Adipocyte (in vitro differentiated cells): ENCODE results near the gene RUFY2.
"Not testable (repeated sequence)": the region's sequence is repeated elsewhere in the genome, so short reads cannot be mapped to it uniquely, and the experiment has no call there.

Experiments
- DNase-seq: peaks from one replicate; pipeline ENCODE4 v3.0.0-alpha.2; 2015; ENCODE audit warnings: low read depth
- H3K27me3 ChIP-seq: replicated peaks from 2 replicates; pipeline ENCODE4 v1.7.0; 2013; ENCODE audit warnings: mild to moderate bottlenecking, low read length, moderate library complexity; ENCODE audit not compliant: control insufficient read depth, insufficient read depth
- H3K36me3 ChIP-seq: 2 replicates; pipeline ENCODE4 v1.7.0; 2013; ENCODE audit warnings: low read length, mild to moderate bottlenecking, moderate library complexity; ENCODE audit not compliant: control insufficient read depth, insufficient read depth, severe bottlenecking
- H3K4me1 ChIP-seq: 2 replicates; pipeline ENCODE4 v1.7.0; 2013; ENCODE audit warnings: mild to moderate bottlenecking, low read length, moderate library complexity; ENCODE audit not compliant: control insufficient read depth, insufficient read depth
- H3K4me3 ChIP-seq: 2 replicates; pipeline ENCODE4 v1.7.0; 2013; ENCODE audit warnings: mild to moderate bottlenecking, low read length, moderate library complexity
- H3K9ac ChIP-seq: 2 replicates; pipeline ENCODE4 v1.7.0; 2013; ENCODE audit warnings: mild to moderate bottlenecking, low read length, moderate library complexity
- H3K9me3 ChIP-seq: 2 replicates; pipeline ENCODE4 v1.7.0; 2013; ENCODE audit warnings: mild to moderate bottlenecking, low read length, moderate library complexity; ENCODE audit not compliant: control insufficient read depth

RUFY2 gene

GRCh38 chr10:68333440-68334431, 73.3 kb downstream of the RUFY2 start:
- peaks cover 13% of the 10 kb centered on the region for H3K36me3 ChIP-seq
- H3K27me3 ChIP-seq: no peaks in the 10 kb centered on the region
- H3K9me3 ChIP-seq: no peaks in the 10 kb centered on the region
- DNase-seq: peak; percentile 45
- H3K4me1 ChIP-seq: peaks cover 63% of the 10 kb centered on the region
- peak overlapping the region; percentile 97 for H3K4me3 ChIP-seq
- H3K9ac ChIP-seq: peak overlapping the region; percentile 100

GRCh38 chr10:68333058-68333395, 74.0 kb downstream of the RUFY2 start:
- H3K4me3 ChIP-seq: peak overlapping the region; percentile 97
- H3K9me3 ChIP-seq: no peaks in the 10 kb centered on the region
- peak; percentile 76 for DNase-seq
- peak overlapping the region; percentile 100 for H3K9ac ChIP-seq
- peaks cover 6% of the 10 kb centered on the region for H3K36me3 ChIP-seq
- peaks cover 68% of the 10 kb centered on the region for H3K4me1 ChIP-seq
- H3K27me3 ChIP-seq: no peaks in the 10 kb centered on the region

GRCh38 chr10:68332259-68333057, 74.6 kb downstream of the RUFY2 start, which contains the start of gene PBLD:
PBLD (minus strand) TSS chr10:68332928; CDS start chr10:68306844, 26,084 bp downstream.
- no peaks in the 10 kb centered on the region for H3K9me3 ChIP-seq
- H3K9ac ChIP-seq: peak within 1 kb of the TSS; percentile 100
- H3K36me3 ChIP-seq: peaks cover 2% of the 10 kb centered on the region
- H3K4me1 ChIP-seq: peaks cover 68% of the 10 kb centered on the region
- peak within 1 kb of the TSS; percentile 97 for H3K4me3 ChIP-seq
- no peaks in the 10 kb centered on the region for H3K27me3 ChIP-seq
- DNase-seq: peak; percentile 87

- peaks cover 63% of the 10 kb centered on the region for H3K4me1 ChIP-seq
- H3K9me3 ChIP-seq: no peaks in the 10 kb centered on the region
- DNase-seq: peak; percentile 99
- no peaks in the 10 kb centered on the region for H3K36me3 ChIP-seq
- H3K27me3 ChIP-seq: no peaks in the 10 kb centered on the region
- H3K4me3 ChIP-seq: peak within 1 kb of the TSS; percentile 97
- peak within 1 kb of the TSS; percentile 100 for H3K9ac ChIP-seq
These were observed 75.4 kb downstream of the RUFY2 start, which contains the start of gene HNRNPH3 for GRCh38 chr10:68331455-68332258. HNRNPH3 (plus strand) TSS chr10:68332064; CDS start chr10:68337222, 5,158 bp downstream.

GRCh38 chr10:68330852-68331454, 76.1 kb downstream of the RUFY2 start:
- no peaks in the 10 kb centered on the region for H3K9me3 ChIP-seq
- DNase-seq: no peak
- no peaks in the 10 kb centered on the region for H3K36me3 ChIP-seq
- H3K27me3 ChIP-seq: no peaks in the 10 kb centered on the region
- peak overlapping the region; percentile 97 for H3K4me3 ChIP-seq
- peak overlapping the region; percentile 100 for H3K9ac ChIP-seq
- H3K4me1 ChIP-seq: peaks cover 56% of the 10 kb centered on the region

GRCh38 chr10:68329506-68329861, 77.6 kb downstream of the RUFY2 start:
- no peaks in the 10 kb centered on the region for H3K27me3 ChIP-seq
- H3K9ac ChIP-seq: peak overlapping the region; percentile 87
- H3K4me3 ChIP-seq: peak overlapping the region; percentile 77
- no peaks in the 10 kb centered on the region for H3K9me3 ChIP-seq
- peaks cover 41% of the 10 kb centered on the region for H3K4me1 ChIP-seq
- DNase-seq: no peak
- no peaks in the 10 kb centered on the region for H3K36me3 ChIP-seq

- Histone ChIP-seq H3K9ac (peak overlapping the region; percentile 87), H3K27me3 (no peaks in the 10 kb centered on the region), H3K4me3 (peak overlapping the region; percentile 77), H3K36me3 (no peaks in the 10 kb centered on the region), H3K9me3 (no peaks in the 10 kb centered on the region), H3K4me1 (peaks cover 39% of the 10 kb centered on the region)
- DNase-seq: peak; percentile 93
These were observed 78.9 kb downstream of the RUFY2 start for GRCh38 chr10:68327889-68328786.

- not testable (repeated sequence) for H3K36me3 ChIP-seq, H3K4me3 ChIP-seq, H3K27me3 ChIP-seq, H3K9me3 ChIP-seq, DNase-seq, H3K9ac ChIP-seq
- H3K4me1 ChIP-seq: peaks cover 21% of the 10 kb centered on the region
These were observed 82.7 kb downstream of the RUFY2 start for GRCh38 chr10:68324396-68324795.

- H3K27me3 ChIP-seq: no peaks in the 10 kb centered on the region
- H3K9ac ChIP-seq: no peak overlapping the region
- no peaks in the 10 kb centered on the region for H3K4me1 ChIP-seq
- H3K9me3 ChIP-seq: peaks cover 12% of the 10 kb centered on the region
- no peak for DNase-seq
- no peak overlapping the region for H3K4me3 ChIP-seq
- no peaks in the 10 kb centered on the region for H3K36me3 ChIP-seq
These were observed 88.6 kb downstream of the RUFY2 start for GRCh38 chr10:68318331-68319059.
